SK-MEL-5 (cell line): Measurements from ENCODE around the gene ZNF430. TPM values are rescaled to one million over a fixed set of nuclear protein-coding genes. Genes with fewer than 3 reads are reported as not detected.
"Not testable (repeated sequence)": the region's sequence is repeated elsewhere in the genome, so short reads cannot be mapped to it uniquely, and the experiment has no call there.

Source experiments
- DNase-seq: peaks from one replicate; pipeline ENCODE4 v3.0.0-alpha.2; 2016; ENCODE audit warnings: low read depth, low spot score
- in situ Hi-C: cut with HindIII; loops from 2 replicates; pipeline ENCODE4 v1.10.0; 2016; ENCODE audit warnings: low sequenced_read_pairs, high pct_unique_total_duplicates, low pct_unique_long_range_greater_than_20kb
- polyA plus RNA-seq, 2 experiments: library from polyadenylated mRNA; depleted of rRNA; stranded (reverse); fragments of >200 nt; gene quantifications; 2 replicates each; pipeline ENCODE4 v1.2.3, GENCODE V29; 2015
- total RNA-seq: library from RNA; depleted of rRNA; stranded (reverse); fragments of >200 nt; shearing (Covaris generic); gene quantifications from 2 replicates; pipeline ENCODE4 v1.2.3, GENCODE V29; 2014; rRNA removed

Gene ZNF430
- 3.1 and 4.9 TPM in 2 replicates for total RNA-seq
- polyA plus RNA-seq (2015; cell fraction: cytosol; rRNA removed), result 2.0 and 3.6 TPM in 2 replicates
- polyA plus RNA-seq (2015; cell fraction: nucleus; rRNA removed), result 10.1 and 10.7 TPM in 2 replicates

DNA sequence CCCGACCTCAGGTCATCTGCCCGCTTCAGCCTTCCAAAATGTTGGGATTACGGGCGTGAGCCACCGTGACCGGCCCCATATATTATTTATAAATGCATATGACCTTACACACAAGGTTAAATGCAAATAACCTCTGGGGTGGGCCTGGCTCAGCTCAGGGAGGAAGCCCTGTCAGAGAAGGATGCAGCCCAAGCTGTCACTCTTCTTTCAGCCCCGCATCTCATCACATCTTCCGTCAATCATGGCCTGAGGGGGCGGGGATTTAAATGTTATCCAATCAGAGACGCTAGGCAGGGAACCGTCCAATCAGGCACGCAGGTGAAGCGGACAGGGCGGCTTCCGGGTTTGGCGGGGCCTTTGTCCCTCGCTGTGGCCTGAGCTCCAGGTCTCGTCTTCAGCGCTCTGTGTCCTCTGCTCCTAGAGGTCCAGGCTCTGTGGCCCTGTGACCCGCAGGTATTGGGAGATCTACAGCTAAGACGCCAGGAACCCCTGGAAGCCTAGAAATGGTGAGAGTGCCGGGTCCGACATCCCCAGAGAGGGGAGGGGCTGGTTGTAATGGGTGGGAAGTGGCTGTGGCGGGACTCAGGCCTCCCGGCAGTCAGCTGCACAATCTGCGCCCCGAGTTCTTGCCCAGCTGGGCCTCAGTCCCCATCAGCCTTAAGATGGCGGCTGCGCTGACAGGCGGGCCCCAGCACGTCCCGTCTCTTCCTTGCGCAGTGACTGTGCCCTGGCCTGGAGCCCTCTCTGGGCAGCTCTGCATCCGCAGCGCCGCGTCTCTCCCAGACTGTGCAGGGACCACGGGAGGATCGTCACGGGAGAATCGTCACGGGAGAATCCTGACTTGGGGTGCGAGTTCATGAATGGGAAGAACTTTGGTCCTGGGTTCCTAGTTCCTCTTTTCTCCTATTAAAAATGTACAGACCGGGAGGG is at the start of gene ZNF430:
Gene ZNF430 (plus strand): TSS at position 360 of the 930 bp plus-strand sequence. CDS start 144 bp downstream, at position 504.
- DNase-seq, result peak; percentile 95
- in situ Hi-C loops, result no loop called here

DNA sequence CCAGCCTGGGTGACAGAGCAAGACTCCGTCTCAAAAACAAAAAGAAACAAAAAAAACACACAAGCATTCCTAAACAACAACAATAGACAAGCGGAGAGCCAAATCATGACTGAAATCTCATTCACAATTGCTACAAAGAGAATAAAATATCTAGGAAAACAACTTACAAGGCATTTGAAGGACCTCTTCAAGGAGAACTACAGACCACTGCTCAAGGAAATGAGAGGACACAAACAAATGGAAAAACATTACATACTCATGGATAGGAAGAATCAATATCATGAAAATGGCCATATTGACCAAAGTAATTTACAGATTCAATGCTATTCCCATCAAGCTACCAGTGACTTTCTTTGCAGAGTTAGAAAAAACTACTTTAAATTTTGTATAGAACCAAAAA is 27.7 kb upstream of the ZNF430 start:
- DNase-seq, in situ Hi-C loops: not testable (repeated sequence)

DNA sequence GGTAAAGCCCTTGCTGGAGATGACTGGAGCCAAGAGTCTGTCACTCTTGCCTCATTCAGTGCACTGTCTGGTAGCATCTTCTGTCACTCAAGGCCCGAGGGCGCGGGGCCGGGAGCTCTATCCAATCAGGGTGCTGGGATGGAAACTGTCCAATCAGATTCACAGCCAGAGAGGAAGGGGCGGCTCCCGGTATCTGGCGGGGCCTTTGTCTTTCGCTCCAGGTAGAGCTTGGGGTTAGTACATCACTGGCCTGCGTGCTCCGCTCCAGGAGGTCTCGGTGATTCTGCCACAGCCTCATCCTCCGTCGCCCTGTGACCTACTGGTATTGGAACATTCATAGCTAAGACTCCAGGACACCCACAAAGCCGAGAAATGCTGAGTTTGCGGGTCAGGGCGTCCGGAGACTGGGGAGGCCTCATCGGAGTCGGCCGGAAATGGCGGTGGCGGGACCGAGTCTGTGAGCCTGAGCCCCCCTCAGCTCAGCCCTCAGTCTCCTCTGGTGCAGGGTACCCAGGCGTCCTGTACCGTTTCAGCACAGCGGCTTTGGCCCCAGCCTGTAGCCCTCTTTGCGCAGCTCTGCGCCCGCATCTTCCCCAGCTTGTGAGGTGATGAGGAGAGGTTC is 20.6 kb upstream of the ZNF430 start:
- peak; percentile 52 for DNase-seq
- in situ Hi-C loops, result no loop called here

DNA sequence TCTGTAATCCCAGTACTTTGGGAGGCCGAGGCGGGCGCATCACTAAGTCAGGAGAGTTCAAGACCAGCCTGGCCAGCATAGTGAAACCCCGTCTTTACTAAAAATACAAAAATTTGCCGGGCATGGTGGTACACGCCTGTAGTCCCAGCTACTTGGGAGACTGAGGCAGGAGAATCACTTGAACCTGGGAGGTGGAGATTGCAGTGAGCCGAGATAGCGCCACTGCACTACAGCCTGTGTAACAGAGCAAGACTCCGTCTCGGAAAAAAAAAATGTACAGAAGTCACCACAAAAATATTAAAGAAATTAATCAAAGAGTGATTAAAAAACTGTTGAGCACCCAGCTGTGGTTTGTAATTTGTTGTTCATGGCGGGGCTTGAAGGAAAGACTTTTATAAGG is 781 bp downstream of the ZNF430 start:
- in situ Hi-C loops, DNase-seq: not testable (repeated sequence)

DNA sequence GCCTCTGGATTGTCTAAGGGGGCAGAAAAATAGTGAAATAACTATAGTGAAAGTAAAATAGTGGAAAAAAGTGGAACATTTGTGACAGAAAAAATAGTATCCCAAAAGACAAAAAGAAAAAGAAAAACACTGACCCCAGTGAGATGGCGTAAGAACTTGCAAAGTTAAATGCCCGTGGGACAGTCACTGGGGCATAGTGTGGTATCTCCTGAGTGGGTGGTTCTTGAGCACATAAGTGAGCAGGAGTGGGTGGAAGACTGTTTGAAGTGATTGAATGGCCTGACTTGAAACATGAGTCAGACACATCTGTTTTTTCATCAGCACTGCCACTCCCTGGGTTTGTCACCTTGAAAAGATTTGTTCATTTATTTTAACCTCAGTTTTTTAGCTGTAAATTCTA is 2.5 kb downstream of the ZNF430 start:
- DNase-seq, result no peak
- in situ Hi-C loops, result no loop called here

DNA sequence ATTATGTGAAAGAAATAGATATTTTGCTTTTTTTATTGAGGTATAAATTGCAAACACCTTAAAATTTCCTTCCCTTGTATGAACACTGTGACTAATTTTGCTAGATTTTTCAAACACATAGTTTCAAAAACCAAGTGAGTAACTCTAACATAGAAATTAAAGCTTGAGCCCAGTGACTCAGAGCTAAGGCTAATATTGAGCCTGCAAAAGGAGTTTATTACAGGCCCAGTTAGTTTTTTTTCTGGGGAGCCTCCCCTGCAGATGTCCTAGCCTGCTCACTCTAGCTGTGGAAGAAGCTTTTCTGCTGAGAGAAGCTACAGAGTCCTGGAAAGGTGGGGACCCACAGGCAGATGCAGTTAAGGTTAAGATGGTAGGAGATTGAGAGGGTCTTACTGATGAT is 3.4 kb downstream of the ZNF430 start:
- in situ Hi-C loops, result no loop called here
- DNase-seq, result no peak

DNA sequence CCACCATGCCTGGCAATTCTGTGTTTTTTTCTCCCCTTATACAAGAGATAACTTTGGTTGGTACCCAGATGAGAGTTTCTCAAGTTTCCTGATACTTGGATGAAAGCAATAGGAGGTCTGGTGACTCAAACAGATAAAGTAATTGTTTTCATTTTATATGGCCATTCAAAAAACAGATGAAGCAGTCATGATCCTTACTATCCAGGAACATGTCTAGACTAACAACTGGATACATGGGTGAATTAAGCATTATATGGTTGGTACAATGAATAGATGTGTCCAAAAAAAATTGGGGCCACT is 8.5 kb downstream of the ZNF430 start:
- in situ Hi-C loops, result no loop called here
- DNase-seq, result no peak

DNA sequence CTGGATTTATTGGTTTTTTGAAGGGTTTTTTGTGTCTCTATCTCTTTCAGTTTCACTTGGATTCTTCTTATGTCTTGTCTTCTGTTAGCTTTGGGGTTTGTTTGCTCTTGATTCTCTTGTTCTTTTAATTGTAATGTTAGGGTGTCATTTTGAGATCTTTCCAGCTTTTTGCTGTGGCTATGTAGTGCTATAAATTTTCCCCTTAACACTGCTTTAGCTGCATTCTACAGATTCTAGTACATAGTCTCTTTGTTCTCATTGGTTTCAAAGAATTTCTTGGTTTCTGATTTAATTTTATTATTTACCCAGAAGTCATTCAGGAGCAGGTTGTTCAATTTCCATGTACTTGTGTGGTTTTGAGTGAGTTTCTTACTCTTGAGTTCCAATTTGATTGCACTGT is 24.6 kb downstream of the ZNF430 start:
- no peak for DNase-seq
- in situ Hi-C loops, result no loop called here

DNA sequence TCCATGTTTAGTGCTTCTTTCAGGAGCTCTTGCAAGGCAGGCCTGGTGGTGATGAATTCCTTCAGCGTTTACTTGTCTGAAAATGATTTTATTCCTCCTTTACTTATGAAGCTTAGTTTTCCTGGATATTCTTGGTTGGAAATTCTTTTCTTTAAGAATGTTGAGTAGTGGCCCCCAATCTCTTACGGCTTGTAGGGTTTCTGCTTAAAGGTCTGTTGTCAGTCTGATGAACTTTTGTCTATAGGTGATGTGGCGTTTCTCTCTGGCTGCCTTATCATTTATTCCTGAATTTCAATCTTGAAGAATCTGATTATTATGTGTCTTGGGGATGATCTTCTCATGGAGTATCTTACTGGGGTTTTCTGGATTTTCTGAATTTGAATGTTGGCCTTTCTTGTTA is 26.0 kb downstream of the ZNF430 start:
- DNase-seq, result no peak
- in situ Hi-C loops, result no loop called here

DNA sequence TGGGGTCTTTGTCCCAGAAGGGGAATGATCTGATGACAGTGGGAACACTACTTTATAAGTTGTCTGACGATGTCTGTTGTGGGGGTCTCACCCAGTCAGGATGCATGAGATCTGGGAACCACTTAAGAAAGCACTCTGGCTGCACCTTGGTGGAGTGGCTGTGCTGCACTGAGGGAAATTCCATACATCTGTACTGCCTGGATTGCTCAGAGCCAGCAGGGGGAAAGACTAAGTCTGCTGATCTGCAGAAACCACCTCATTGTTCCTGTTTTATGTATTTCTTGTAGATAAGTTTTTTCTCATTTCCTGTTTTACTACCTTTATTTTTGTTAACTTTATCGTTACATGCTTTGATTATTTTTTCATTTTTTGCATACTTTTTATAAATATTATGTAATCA is 27.3 kb downstream of the ZNF430 start:
- DNase-seq, result no peak
- in situ Hi-C loops, result no loop called here

DNA sequence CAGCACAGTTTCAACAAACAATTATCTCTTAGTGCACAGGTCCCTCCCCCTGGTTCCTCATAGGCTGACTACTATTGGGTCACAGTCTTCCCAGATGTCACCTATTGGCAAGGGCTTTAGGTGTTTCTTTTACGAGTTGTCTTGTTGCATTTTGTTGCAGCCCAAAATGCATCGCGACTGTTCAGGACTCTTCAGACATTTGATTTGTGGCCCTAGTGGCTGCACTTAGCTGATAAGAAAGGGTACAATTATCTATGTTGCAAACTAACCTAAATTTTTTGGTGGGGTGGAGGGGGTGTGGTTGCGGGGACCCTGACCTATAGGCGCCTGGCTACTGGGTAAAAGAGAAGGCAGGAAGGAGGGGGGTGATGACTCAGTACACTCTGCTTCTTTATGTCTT is 32.4 kb downstream of the ZNF430 start:
- in situ Hi-C loops, result no loop called here
- no peak for DNase-seq

DNA sequence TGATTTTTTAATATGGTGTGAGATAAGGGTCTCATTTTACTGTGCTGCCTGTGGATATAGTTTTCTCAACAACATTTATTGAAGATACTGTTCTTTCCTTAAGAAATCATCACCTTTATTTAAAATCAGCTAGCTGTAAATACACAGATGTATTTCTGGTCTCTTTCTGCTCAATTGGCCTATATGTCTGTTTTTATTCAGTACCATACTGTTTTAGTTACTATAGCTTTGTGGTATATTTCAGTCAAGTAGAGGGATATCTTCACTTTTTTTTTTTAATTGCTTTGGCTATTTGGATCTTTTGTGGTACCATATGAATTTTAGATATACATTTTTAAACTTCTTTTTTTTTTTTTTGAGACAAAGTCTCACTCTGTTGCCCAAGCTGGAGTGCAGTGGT is 44.9 kb downstream of the ZNF430 start:
- DNase-seq, result no peak
- in situ Hi-C loops, result no loop called here

DNA sequence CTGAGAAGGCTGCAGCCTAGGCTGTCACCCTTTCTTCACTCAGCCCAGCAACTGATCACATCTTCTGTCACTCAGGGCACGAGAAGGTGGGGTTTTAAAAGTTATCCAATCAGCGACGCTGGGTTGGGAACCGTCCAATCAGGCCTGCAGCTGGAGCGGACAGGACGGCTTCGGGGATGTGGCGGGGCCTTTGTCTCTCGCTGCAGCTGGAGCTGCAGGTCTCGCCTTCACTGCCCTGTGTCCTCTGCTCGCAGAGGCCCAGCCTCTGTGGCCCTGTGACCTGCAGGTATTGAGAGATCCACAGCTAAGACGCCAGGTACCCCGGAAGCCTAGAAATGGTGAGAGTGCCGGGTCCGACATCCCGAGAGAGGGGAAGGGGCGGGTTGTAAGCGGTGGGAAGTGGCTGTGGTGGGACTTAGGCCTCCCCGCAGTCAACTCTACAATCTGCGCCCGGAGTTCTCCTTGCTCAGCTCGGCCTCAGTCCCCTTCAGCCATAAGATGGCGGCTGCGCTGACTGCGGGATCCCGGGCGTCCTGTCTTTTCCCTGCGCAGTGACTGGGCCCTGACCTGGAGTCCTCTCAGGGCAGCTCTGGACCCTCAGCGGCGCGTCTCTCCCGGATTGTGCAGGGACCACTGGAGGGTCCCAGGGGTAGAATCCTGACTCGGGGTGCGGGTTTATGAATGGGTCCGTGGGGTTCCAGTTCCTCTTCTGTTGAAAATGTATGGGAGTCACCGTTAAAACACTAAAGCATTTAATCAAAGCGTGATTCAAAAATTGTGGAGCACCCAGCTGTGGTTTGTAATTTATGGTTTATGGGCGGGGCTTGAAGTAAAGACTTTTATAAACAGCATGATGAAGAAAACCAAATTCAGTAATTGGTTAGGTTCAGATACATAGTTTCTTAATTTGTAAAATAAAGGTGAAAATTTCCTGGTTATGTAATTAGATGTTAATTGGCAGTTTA is 61.8 kb downstream of the ZNF430 start, which contains the start of gene ZNF714:
Gene ZNF714 (plus strand): TSS at position 193 of the 965 bp plus-strand sequence. CDS start 16,066 bp downstream, outside the sequence.
- peak; percentile 94 for DNase-seq
- in situ Hi-C loops, result no loop called here

DNA sequence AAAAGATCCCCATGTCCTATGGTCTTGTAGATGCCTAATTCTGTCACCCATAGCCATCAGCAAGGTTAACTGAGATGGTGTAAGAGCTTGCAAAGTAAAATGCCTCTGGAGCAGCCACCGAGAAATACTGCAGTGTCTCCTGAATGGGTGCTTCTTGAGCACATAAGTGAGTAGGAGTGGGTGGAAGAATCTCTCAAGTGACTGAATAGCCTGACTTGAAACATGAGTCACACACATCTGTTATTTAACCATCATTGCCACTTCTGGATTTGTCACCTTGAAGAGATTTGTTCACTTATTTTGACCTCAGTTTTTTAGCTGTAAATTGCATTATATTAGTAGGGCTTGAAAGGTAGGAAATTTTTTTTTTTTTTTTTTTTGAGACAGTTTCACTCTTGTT is 63.9 kb downstream of the ZNF430 start:
- DNase-seq, result no peak
- in situ Hi-C loops, result no loop called here

DNA sequence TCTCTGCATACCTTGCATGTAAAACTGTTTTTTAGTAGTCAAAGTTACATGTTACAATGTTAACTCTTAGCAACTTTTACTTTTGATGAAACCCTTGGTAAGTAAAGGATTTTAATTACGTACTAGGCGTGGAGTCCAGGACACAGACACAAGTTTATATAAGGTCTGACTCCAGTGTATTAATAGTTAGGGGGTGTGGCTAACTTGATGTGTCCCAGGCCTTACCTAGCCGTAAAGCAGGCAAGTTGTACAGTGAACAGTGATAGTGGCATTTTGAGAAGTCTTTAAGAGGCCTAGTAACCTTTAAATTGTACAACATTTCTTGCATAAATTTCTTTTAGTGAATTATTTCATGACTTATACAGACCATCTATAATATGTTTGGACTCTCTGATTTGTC is 67.4 kb downstream of the ZNF430 start:
- DNase-seq, result no peak
- in situ Hi-C loops, result no loop called here

DNA sequence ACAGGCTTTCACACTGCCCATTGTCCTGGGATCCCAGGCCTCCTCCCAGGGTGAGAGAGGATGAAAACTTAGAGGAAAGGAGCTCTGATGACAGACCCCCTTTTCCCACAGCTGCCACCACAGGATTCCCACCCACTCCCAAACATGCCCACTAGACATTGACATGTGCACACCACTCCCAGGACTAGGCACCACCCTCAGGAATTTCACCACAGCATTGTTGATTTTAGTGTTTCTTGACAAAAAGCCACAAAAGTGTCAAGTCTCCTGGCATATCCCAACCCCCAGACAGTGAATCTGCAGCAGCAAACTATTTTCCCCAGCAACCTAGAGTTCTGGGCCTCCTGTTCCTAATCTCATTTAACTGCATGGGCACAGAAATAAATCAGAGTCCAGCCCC is 71.7 kb downstream of the ZNF430 start:
- in situ Hi-C loops, result no loop called here
- DNase-seq, result no peak

DNA sequence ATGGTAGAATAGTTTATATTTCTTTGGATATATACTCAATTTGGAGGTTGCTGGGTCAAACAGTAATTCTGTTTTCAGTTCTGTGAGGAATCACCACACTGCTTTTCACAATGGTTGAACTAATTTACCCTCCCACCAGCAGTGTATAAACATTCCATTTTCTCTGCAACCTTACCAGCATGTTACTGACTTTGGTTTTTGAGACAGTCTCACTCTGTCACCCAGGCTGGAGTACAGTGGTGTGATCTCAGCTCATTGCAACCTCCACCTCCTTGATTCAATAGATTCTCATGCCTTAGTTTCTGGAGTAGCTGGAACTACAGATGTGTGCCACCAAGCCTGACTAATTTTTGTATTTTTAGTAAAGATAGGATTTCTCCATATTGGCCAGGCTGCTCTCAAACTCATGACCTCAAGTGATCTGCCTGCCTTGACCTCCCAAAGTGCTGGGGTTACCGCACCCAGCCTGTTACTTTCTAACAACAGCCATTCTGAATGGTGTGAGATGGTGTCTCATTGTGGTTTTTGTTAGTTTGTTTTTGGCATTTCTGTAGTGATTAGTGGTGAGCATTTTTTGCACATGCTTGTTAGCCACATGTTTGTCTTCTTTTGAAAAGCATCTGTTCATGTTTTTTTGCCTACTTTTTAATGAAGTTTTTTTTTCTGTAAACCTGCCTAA is 74.0 kb downstream of the ZNF430 start:
- in situ Hi-C loops, result no loop called here
- DNase-seq, result no peak
